NB4 (cell line): ENCODE data around the gene METTL4.
A peak's percentile ranks its signal among the peaks of the same experiment; 100 is the strongest.

Experiments
- DNase-seq: peaks from one replicate; pipeline ENCODE4 v3.0.0; 2010; ENCODE audit warnings: low read depth
- H3K4me3 ChIP-seq: one replicate; pipeline ENCODE4 v1.5.1; 2011; ENCODE audit warnings: mild to moderate bottlenecking, low read depth, low read length, moderate library complexity
- MYC ChIP-seq: IDR thresholded peaks from 2 replicates; pipeline ENCODE4 v1.6.1; 2011; ENCODE audit warnings: low read depth, low read length
- POLR2A ChIP-seq: IDR thresholded peaks from 2 replicates; pipeline ENCODE4 v1.6.1; 2011; ENCODE audit warnings: mild to moderate bottlenecking; ENCODE audit not compliant: insufficient read length; ENCODE audit errors: extremely low read depth
- TF ChIP-seq, protein P1 (sequence below): IDR thresholded peaks from 2 replicates; pipeline ENCODE4 v1.6.1; 2011; ENCODE audit warnings: low read depth, low read length
- TF ChIP-seq, protein P2 (sequence below): IDR thresholded peaks from one replicate; pipeline ENCODE4 v1.5.1; 2012; ENCODE audit warnings: low read depth, low read length

The METTL4 gene, protein sequence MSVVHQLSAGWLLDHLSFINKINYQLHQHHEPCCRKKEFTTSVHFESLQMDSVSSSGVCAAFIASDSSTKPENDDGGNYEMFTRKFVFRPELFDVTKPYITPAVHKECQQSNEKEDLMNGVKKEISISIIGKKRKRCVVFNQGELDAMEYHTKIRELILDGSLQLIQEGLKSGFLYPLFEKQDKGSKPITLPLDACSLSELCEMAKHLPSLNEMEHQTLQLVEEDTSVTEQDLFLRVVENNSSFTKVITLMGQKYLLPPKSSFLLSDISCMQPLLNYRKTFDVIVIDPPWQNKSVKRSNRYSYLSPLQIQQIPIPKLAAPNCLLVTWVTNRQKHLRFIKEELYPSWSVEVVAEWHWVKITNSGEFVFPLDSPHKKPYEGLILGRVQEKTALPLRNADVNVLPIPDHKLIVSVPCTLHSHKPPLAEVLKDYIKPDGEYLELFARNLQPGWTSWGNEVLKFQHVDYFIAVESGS

DNA sequence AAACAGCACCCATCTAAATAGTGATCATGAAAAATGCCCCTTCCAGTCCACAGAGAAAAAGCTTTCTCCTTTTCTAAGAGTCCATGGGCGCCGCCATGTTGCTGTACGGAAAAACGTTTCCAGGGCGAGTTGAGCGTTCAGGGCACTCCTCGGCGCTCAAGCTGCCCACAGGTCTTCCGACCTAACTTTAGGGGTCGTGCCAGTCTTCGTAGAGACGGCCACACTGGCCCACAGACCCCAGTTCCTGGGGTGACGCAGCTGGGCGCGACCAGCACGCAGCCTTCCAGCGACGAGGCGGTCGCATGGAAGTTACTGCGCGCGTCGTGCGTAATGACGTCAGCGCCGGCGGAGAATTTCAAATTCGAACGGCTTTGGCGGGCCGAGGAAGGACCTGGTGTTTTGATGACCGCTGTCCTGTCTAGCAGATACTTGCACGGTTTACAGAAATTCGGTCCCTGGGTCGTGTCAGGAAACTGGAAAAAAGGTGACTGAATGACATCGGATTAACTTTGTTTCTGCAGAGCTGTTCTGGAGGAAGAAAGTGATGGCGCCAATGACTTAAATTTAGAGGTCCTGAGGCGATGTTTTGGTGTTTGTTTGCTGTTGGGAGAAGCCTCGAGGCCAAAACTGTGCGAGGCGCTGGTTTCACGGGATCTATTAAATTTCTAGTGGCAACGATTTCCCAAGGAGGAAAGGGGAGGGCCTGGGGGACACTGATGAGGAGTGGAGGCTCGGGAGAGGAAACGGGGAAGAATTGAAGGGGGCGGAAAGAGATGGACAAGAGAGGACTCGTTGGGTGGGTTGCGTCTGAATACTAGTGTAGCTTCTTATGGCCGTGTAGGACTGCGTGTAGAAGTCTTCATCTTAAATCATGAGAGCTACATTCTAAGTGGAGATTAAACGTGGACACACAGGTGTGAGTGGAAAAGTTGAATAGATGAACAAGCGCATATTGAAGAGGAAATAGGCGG lies at the start of gene METTL4, which contains the start of gene NDC80:
TSS of gene METTL4 (minus strand) at position 306 of the 971 bp plus-strand sequence. CDS start 4,289 bp downstream, outside the sequence.
TSS of gene NDC80 (plus strand) at position 358 of the 971 bp plus-strand sequence. CDS start 1,429 bp downstream, outside the sequence.
- DNase-seq = peak; percentile 93
- TF ChIP-seq MYC = peak; percentile 50; the same call in 1 of the 2 replicates
- TF ChIP-seq POLR2A = peak; percentile 61
- TF ChIP-seq, protein P1, sequence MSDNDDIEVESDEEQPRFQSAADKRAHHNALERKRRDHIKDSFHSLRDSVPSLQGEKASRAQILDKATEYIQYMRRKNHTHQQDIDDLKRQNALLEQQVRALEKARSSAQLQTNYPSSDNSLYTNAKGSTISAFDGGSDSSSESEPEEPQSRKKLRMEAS = peak; percentile 20; the same call in 1 of the 2 replicates
- TF ChIP-seq, protein P2, sequence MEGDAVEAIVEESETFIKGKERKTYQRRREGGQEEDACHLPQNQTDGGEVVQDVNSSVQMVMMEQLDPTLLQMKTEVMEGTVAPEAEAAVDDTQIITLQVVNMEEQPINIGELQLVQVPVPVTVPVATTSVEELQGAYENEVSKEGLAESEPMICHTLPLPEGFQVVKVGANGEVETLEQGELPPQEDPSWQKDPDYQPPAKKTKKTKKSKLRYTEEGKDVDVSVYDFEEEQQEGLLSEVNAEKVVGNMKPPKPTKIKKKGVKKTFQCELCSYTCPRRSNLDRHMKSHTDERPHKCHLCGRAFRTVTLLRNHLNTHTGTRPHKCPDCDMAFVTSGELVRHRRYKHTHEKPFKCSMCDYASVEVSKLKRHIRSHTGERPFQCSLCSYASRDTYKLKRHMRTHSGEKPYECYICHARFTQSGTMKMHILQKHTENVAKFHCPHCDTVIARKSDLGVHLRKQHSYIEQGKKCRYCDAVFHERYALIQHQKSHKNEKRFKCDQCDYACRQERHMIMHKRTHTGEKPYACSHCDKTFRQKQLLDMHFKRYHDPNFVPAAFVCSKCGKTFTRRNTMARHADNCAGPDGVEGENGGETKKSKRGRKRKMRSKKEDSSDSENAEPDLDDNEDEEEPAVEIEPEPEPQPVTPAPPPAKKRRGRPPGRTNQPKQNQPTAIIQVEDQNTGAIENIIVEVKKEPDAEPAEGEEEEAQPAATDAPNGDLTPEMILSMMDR = no peak
- H3K4me3 ChIP-seq = peak within 1 kb of the TSS; percentile 92

DNA sequence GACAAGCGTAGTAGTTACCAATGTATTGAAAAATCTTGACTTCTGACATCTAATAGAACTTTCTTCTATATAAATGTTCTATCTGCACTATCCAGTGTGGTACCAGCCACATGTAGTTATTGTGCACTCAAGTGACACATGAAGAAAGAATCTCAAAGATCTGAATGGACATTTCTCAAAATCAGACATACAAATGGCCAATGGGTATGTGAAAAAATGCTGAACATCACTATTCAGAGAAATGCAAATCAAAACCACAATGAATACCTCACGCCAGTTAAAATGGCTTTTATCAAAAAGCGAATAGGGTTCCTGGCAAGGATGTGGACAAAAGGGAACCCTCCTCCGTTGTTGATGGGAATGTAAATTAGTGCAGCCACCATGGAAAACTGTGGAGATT lies 46.7 kb upstream of the METTL4 start:
- no peak for DNase-seq
- TF ChIP-seq, protein P1 = no peak
- TF ChIP-seq, protein P2 = no peak
- TF ChIP-seq MYC (no peak), POLR2A (no peak)
- no peak overlapping the region for H3K4me3 ChIP-seq

DNA sequence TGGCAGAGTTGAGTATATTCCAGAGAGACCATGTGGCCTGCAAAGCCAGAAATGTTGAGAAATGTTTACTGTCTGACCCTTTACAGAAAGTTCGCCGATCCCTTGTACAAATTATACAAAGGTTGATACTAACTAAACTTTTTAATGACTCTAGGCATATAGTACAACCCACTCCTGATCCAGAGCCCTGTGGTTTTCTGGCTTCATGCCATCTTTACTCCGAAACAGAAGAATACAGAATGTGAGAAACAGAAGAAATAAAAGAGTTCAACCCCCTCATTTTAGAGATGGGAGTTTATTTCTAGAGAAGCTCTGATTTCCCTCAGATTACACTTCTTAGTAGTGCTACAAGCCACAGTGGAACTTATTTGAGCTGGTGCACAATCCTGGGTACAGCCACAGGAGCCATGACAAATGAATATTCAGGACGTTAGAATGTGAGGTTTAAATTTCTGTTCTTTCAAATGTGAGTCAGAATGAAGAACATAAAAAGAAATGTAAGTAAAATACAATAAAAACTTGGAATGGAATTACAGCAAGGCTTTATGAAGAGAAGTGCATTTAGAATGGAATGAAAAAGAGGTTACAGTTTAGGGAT lies 46.2 kb upstream of the METTL4 start:
- TF ChIP-seq, protein P1 = no peak
- TF ChIP-seq, protein P2 = no peak
- no peak for TF ChIP-seq MYC
- no peak for TF ChIP-seq POLR2A
- DNase-seq = no peak
- H3K4me3 ChIP-seq = no peak overlapping the region

DNA sequence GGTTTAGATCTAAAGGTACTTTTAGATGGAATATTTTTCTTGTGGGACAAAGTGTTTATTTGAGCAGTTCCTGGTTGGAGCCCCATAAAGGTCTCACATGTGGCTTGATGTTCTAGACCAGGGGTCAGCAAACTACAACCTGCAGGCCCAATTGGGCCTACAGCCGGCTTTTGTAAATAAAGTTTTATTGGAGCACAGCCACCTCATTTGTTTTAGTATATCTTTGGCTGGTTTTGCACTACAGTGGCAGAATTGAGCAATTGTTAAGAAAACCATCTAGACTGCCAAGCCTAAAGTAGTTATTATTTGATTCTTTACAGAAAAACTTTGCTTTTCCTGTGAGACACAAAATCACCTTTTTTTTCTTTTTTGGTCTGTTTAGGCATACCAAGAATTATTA lies 41.7 kb upstream of the METTL4 start:
- no peak for DNase-seq
- no peak overlapping the region for H3K4me3 ChIP-seq
- TF ChIP-seq, protein P2 = no peak
- TF ChIP-seq, protein P1 = no peak
- TF ChIP-seq MYC (no peak), POLR2A (no peak)

DNA sequence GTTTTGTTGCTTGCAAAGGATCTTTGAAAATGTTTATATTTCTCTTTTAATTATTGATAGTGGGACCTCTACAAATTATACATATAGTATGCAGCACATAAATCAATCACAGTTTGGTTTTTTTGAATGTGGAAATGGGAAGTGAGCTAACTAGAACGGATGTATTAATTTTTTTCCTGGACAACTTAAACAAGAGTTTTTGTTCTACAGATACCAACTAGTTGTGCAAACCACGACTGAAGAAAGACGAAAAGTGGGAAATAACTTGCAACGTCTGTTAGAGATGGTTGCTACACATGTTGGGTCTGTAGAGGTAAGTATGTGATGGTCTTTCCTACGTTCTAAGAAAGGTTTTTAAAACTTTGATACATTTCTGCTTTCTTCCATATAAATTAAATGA lies 39.2 kb upstream of the METTL4 start:
- DNase-seq = no peak
- TF ChIP-seq, protein P1 = no peak
- TF ChIP-seq POLR2A (no peak), MYC (no peak)
- TF ChIP-seq, protein P2 = no peak

More for the DNA sequence above, 39.2 kb upstream of the METTL4 start:
- H3K4me3 ChIP-seq = no peak overlapping the region
